ENCODE results near the gene SLIT2.

DNA sequence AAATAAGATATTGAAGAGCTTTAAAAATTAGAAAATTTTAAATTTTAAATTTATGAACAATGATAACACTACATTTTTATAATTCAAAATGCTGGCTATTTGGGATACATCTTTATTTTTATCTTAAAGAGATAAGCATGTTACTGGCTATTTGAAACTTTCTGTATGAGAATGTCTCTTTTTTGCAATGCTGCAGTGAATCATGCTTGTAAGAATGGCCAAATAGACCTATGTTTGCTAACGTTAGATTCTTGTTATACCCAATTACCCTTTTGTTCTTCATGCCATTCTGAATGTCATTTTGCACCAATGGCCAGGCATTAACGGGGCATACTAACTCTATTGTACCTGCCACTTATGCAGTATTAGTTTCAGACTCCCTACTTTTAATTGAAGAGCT is 49.5 kb downstream of the SLIT2 start:
- TF ChIP-seq, protein P1, sequence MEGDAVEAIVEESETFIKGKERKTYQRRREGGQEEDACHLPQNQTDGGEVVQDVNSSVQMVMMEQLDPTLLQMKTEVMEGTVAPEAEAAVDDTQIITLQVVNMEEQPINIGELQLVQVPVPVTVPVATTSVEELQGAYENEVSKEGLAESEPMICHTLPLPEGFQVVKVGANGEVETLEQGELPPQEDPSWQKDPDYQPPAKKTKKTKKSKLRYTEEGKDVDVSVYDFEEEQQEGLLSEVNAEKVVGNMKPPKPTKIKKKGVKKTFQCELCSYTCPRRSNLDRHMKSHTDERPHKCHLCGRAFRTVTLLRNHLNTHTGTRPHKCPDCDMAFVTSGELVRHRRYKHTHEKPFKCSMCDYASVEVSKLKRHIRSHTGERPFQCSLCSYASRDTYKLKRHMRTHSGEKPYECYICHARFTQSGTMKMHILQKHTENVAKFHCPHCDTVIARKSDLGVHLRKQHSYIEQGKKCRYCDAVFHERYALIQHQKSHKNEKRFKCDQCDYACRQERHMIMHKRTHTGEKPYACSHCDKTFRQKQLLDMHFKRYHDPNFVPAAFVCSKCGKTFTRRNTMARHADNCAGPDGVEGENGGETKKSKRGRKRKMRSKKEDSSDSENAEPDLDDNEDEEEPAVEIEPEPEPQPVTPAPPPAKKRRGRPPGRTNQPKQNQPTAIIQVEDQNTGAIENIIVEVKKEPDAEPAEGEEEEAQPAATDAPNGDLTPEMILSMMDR (IDR thresholded peaks at IDR 0.05): no peak
- TF ChIP-seq POLR2A (IDR thresholded peaks at IDR 0.05): no peak
